Aortic smooth muscle cell (primary cell): ENCODE results near the gene METTL9. TPM values are rescaled to one million over a fixed set of nuclear protein-coding genes. Genes with fewer than 3 reads are reported as not detected.

Source experiments
- total RNA-seq: library from RNA; depleted of rRNA; stranded (reverse); fragments of >200 nt; gene quantifications from 2 replicates; pipeline ENCODE4 v1.2.3, GENCODE V29; 2014

Gene METTL9
- 115 and 149 TPM in 2 replicates for total RNA-seq

GRCh38 chr16:21599122-21600030 lies at the start of gene METTL9:
METTL9 (plus strand) TSS chr16:21599577; CDS start chr16:21599734, 157 bp downstream.

GRCh38 chr16:21652453-21652852 lies 53.1 kb downstream of the METTL9 start, which contains the start of gene IGSF6:
IGSF6 (minus strand) TSS chr16:21652608; CDS start chr16:21652598, 10 bp downstream.

GRCh38 chr16:21663889-21664647 lies 64.7 kb downstream of the METTL9 start, which contains the start of gene OTOA:
OTOA (plus strand) TSS chr16:21663968; CDS start chr16:21678515, 14,547 bp downstream.

Other genes with a start within 250 kb of the METTL9 start
- not detected in 2 replicates for gene IGSF6, start 53.0 kb downstream of the METTL9 start, total RNA-seq
- 0.13 and 0.19 TPM in 2 replicates for gene OTOA, start 64.4 kb downstream of the METTL9 start, total RNA-seq